Liver (tissue), 9 donors: ENCODE results near the gene SLC12A8. TPM values are rescaled to one million over a fixed set of nuclear protein-coding genes. Genes with fewer than 3 reads are reported as not detected.

Source experiments
- DNase-seq: peaks from one replicate; pipeline ENCODE4 v3.0.0-alpha.2; 2017; ENCODE audit warnings: low spot score
- H3K27ac ChIP-seq, 2 donors: one replicate each; pipeline ENCODE4 v1.7.0; 2013; ENCODE audit warnings: inconsistent platforms in 2 of 2, low read length in 2 of 2, control low read depth in 1 of 2, low read depth in 1 of 2, mild to moderate bottlenecking in 1 of 2
- H3K27me3 ChIP-seq, 4 donors: one replicate each; pipeline versions ENCODE4 v1.6.1 to v1.7.0; 2013; ENCODE audit warnings: low read length in 3 of 4, inconsistent platforms in 1 of 4, mild to moderate bottlenecking in 1 of 4, moderate library complexity in 1 of 4; ENCODE audit not compliant: control insufficient read depth in 4 of 4, insufficient read depth in 4 of 4
- H3K36me3 ChIP-seq, 4 donors: one replicate each; pipeline versions ENCODE4 v1.6.1 to v1.7.0; 2013; ENCODE audit warnings: low read length in 3 of 4, mild to moderate bottlenecking in 3 of 4, low read depth in 1 of 4, moderate library complexity in 1 of 4; ENCODE audit not compliant: control insufficient read depth in 4 of 4, insufficient read depth in 3 of 4
- H3K4me1 ChIP-seq, 4 donors: one replicate each; pipeline versions ENCODE4 v1.6.1 to v1.7.0; 2013; ENCODE audit warnings: low read length in 3 of 4, mild to moderate bottlenecking in 3 of 4, moderate library complexity in 1 of 4; ENCODE audit not compliant: control insufficient read depth in 4 of 4, insufficient read depth in 4 of 4
- H3K4me3 ChIP-seq, 3 donors: one replicate each; pipeline versions ENCODE4 v1.6.1 to v1.7.0; 2013; ENCODE audit warnings: low read length in 3 of 3, control low read depth in 1 of 3, low read depth in 1 of 3, mild to moderate bottlenecking in 1 of 3
- H3K9ac ChIP-seq, 2 donors: one replicate each; pipeline ENCODE4 v1.7.0; 2013; ENCODE audit warnings: low read length in 2 of 2, mild to moderate bottlenecking in 2 of 2, moderate library complexity in 2 of 2, control low read depth in 1 of 2, low read depth in 1 of 2
- H3K9me3 ChIP-seq, 4 donors: one replicate each; pipeline versions ENCODE4 v1.6.1 to v1.7.0; 2013; ENCODE audit warnings: low read length in 3 of 4; ENCODE audit not compliant: control insufficient read depth in 4 of 4
- CTCF ChIP-seq: fragments of 150-350 bp; IDR thresholded peaks from 2 replicates; pipeline ENCODE4 v1.5.1; 2017; ENCODE audit warnings: improper control_type of control experiment, low read depth, low read length; ENCODE audit not compliant: missing input control
- FOXA1 ChIP-seq: IDR thresholded peaks from 2 replicates; pipeline ENCODE4 v1.6.1; 2016; ENCODE audit warnings: antibody characterized with exemption
- JUND ChIP-seq, 2 donors: IDR thresholded peaks; 2 replicates each; pipeline ENCODE4 v1.6.1; 2016; ENCODE audit warnings: antibody characterized with exemption in 2 of 2
- RAD21 ChIP-seq, 2 donors: IDR thresholded peaks; 2 replicates each; pipeline ENCODE4 v1.6.1; 2016; ENCODE audit warnings: antibody characterized with exemption in 2 of 2, mild to moderate bottlenecking in 2 of 2
- RXRA ChIP-seq, 2 donors: IDR thresholded peaks; 2 replicates each; pipeline ENCODE4 v1.6.1; 2017 to 2018; ENCODE audit warnings: antibody characterized with exemption in 2 of 2, mild to moderate bottlenecking in 1 of 2
- TAF1 ChIP-seq: conservative IDR thresholded peaks from 2 replicates; pipeline ENCODE4 v1.6.1; 2016; ENCODE audit warnings: antibody characterized with exemption, mild to moderate bottlenecking
- ZBTB33 ChIP-seq: IDR thresholded peaks from 2 replicates; pipeline ENCODE4 v1.6.1; 2016; ENCODE audit warnings: antibody characterized with exemption
- WGBS: extraction: QIAGEN DNeasy Blood & Tissue Kit; methylation state at CpG from one replicate; pipeline ENCODE4 v1.1.7; 2013; 5-methylcytosine and 5-hydroxymethylcytosine counted together
- polyA plus RNA-seq, 2 donors: library from polyadenylated mRNA; stranded (reverse) in 1 of 2; unstranded in 1 of 2; fragments of 200-250 nt in 1 of 2; fragments of >200 nt in 1 of 2; fragmentation: Nextera tagmentation in 1 of 2; extraction: Ambion mirVana in 1 of 2; gene quantifications; one replicate each; pipeline versions ENCODE4 v1.2.1 to v1.2.3, GENCODE V29; 2013 to 2015
- total RNA-seq, 2 donors: library from RNA; depleted of rRNA; stranded (reverse); fragments of >200 nt; gene quantifications; one replicate each; pipeline ENCODE4 v1.2.3, GENCODE V29; 2014
- donor health status: healthy.
- donor health status: healthy.
- donor health status: healthy.
- donor health status: healthy.
- donor health status: healthy.

Gene SLC12A8
- total and polyA plus RNA-seq, 4 donors: 2.7 to 20.3 (median 5.5) TPM

- TF ChIP-seq CTCF (no peak), ZBTB33 (no peak), JUND (IDR thresholded peaks at IDR 0.05) (no peak), RAD21 (IDR thresholded peaks at IDR 0.05) (no peak), FOXA1 (no peak)
These were observed 61.1 kb downstream of the SLC12A8 start (continued) for GRCh38 chr3:125151442-125151817.

DNA sequence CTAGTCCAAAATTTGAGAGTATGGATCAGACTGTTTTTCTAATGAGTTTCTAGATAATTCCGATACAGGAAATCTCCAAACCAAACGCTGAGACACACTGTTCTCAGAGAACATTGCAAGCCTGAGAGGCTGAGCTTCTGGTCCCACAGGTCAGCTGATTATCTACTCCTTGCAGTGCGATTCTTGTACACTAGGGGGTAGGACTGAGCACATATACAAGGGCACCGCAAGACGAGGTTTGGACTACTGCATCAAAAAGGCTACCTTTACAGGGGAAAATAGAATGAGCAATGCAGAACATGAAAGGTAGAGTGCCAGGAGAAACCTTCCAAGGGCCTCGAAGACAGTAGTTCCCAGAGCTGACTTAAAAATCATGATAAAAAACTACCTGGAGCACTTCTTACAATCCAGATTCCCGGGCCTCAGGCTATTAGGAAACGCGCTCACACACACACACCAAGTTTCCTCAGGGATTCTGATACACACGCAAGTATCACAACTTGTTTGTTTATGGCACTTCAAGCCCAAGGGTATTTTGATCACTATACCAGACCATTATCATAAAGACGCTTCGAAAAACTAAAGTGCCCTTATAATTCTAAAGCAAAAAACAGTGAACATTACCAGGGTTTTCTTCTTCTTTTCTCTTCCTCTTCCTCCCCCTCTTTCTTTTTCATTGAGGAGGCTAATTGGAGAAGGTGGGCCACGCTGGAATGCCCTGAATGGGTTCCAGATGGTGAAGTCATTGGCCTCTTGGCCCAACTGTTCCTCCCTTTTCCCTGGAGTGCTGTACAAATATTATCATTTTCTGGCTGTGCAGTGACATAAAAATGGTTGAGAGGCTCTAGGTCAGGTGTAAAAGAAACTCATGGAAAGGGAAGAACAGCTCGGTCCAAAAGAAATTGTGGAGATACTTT, 61.8 kb downstream of the SLC12A8 start:
- peaks cover 0 to 13% (median 8%) of the 10 kb centered on the region in 4 donors for H3K4me1 ChIP-seq

More for the DNA sequence above, 61.8 kb downstream of the SLC12A8 start:
- WGBS: 80% methylated on average over 14 of the region's 14 CpGs
- Histone ChIP-seq H3K27me3 (no peaks in the 10 kb centered on the region), H3K36me3 (no peaks in the 10 kb centered on the region), H3K4me3 (no peak overlapping the region), H3K9ac (no peak overlapping the region), H3K9me3 (no peaks in the 10 kb centered on the region), H3K27ac (no peak overlapping the region)
- peak; percentile 65 to 87 for TF ChIP-seq RAD21 (IDR thresholded peaks at IDR 0.05)
- no peak for TF ChIP-seq TAF1
- no peak for TF ChIP-seq RXRA (IDR thresholded peaks at IDR 0.05)
- TF ChIP-seq CTCF: peak; percentile 56
- no peak for TF ChIP-seq JUND (IDR thresholded peaks at IDR 0.05)
- TF ChIP-seq ZBTB33: no peak
- no peak for DNase-seq
